Measurements from ENCODE around the gene ZFP62. TPM values are rescaled to one million over a fixed set of nuclear protein-coding genes. Genes with fewer than 3 reads are reported as not detected.

ZFP62 gene
- total and polyA plus RNA-seq, 7 donors, result 6.0 to 25.6 (median 11.7) TPM

DNA sequence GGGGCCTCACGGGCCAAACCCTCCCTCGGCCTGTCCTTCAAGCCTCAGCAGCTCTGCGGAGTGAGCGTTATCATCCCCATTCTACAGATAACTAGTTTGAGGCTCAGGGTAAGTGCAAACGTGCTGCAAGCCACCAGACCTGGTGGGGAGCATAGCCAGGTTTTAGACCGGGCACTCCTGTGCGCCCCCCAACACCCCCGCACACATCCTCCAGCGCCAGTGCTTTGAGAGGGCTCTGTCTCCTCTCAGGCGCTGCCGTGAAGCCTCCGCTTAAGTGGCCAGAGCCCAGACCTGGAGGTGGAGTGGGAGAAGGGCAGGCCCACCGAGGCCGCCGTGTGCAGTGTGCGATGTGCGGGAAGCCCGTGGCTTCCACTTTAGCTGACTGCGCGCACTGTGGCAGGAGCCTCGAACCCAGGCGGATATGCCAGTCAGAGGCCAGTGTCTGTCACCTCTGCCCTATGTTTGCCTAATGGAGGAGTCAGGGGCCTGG, 56.9 kb downstream of the ZFP62 start:
- Histone ChIP-seq H3K27ac (peak overlapping the region; percentile 99), H3K4me3 (peak overlapping the region; percentile 100), H3K4me1 (peaks cover 89% of the 10 kb centered on the region), H3K27me3 (ENCODE audit: insufficient read depth in 3 of 3, low read length in 2 of 3) (no peaks in the 10 kb centered on the region), H3K9me3 (no peaks in the 10 kb centered on the region), H3K36me3 (ENCODE audit: insufficient read depth in 1 of 2, low read depth in 1 of 2) (peaks cover 3 to 18% of the 10 kb centered on the region in 2 donors)
- DNase-seq (no peak), ATAC-seq (no peak)
- intact Hi-C loops (cut with DNase I), result loop anchor here (5.0 to 10.0 kb wide), 2 partner anchors 58 to 381 kb away; partner anchors contain the start of gene ZFP62 (in 1 of the 2)
- 81 to 86% (median 85%) methylated on average over 22 of the region's 22 CpGs for WGBS, 3 donors
- TF ChIP-seq, protein P1, sequence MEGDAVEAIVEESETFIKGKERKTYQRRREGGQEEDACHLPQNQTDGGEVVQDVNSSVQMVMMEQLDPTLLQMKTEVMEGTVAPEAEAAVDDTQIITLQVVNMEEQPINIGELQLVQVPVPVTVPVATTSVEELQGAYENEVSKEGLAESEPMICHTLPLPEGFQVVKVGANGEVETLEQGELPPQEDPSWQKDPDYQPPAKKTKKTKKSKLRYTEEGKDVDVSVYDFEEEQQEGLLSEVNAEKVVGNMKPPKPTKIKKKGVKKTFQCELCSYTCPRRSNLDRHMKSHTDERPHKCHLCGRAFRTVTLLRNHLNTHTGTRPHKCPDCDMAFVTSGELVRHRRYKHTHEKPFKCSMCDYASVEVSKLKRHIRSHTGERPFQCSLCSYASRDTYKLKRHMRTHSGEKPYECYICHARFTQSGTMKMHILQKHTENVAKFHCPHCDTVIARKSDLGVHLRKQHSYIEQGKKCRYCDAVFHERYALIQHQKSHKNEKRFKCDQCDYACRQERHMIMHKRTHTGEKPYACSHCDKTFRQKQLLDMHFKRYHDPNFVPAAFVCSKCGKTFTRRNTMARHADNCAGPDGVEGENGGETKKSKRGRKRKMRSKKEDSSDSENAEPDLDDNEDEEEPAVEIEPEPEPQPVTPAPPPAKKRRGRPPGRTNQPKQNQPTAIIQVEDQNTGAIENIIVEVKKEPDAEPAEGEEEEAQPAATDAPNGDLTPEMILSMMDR (IDR thresholded peaks at IDR 0.05), result no peak

DNA sequence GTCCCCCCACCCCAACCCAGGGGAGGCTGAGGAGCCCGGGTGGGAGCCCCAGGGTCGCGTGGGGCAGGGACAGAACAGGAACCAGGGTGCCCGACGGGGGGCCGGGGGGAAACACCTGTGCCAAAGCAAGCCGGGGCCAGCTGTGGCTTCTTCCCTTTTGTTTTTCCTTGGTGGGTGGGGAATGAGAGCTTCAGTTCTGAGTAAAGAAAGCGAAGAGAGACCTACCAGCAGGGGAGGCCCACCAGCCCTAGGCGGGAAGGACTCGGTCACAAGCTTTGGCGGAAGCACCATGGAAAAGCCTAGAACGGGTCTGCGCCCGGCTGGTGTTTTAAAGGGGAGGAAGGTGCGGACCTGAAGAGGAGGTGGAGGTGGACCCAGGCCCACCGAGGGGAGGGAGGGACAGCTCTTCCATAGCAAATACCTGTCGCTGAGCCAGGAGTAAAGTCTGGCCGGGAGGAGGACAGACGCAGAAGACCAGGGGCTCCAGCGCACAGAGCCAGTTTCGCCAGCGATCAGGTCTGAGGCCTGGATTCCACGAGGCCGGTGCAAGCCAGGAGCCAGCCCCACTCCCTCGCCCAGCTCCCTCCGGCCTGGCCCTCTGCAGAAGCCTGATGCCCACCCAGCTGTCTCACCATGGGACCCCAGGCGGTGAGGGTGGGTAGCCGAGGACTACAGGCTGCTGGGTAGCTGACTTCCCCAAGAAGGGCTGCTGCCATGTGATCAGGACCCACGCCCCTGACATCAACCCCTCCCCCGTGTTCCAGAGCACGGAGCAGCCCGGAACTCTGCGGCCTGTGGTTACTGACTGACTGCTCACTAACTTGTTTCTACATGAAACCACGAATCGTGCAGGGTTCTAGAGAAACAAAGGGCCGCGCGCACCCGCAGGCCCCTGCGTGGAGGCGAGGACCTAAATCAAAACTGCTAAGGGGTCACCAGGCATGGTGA, 57.6 kb downstream of the ZFP62 start:
- TF ChIP-seq, protein P1 (IDR thresholded peaks at IDR 0.05), result no peak
- no peaks in the 10 kb centered on the region for H3K27me3 ChIP-seq (ENCODE audit: insufficient read depth in 3 of 3, low read length in 2 of 3)
- peak in 1 of 4 donors; percentile 13 for ATAC-seq
- H3K27ac ChIP-seq, result peak overlapping the region; percentile 99
- DNase-seq, result peak; percentile 72 to 84
- peaks cover 3 to 16% of the 10 kb centered on the region in 2 donors for H3K36me3 ChIP-seq (ENCODE audit: insufficient read depth in 1 of 2, low read depth in 1 of 2)
- intact Hi-C loops (cut with DNase I), result loop anchor here (5.0 to 10.0 kb wide), 2 partner anchors 59 to 381 kb away; partner anchors contain the start of gene ZFP62 (in 1 of the 2)
- H3K4me1 ChIP-seq, result peaks cover 89% of the 10 kb centered on the region
- H3K9me3 ChIP-seq, result no peaks in the 10 kb centered on the region
- WGBS, 3 donors, result 37 to 40% (median 37%) methylated on average over 41 of the region's 41 CpGs
- H3K4me3 ChIP-seq, result peak overlapping the region; percentile 100

DNA sequence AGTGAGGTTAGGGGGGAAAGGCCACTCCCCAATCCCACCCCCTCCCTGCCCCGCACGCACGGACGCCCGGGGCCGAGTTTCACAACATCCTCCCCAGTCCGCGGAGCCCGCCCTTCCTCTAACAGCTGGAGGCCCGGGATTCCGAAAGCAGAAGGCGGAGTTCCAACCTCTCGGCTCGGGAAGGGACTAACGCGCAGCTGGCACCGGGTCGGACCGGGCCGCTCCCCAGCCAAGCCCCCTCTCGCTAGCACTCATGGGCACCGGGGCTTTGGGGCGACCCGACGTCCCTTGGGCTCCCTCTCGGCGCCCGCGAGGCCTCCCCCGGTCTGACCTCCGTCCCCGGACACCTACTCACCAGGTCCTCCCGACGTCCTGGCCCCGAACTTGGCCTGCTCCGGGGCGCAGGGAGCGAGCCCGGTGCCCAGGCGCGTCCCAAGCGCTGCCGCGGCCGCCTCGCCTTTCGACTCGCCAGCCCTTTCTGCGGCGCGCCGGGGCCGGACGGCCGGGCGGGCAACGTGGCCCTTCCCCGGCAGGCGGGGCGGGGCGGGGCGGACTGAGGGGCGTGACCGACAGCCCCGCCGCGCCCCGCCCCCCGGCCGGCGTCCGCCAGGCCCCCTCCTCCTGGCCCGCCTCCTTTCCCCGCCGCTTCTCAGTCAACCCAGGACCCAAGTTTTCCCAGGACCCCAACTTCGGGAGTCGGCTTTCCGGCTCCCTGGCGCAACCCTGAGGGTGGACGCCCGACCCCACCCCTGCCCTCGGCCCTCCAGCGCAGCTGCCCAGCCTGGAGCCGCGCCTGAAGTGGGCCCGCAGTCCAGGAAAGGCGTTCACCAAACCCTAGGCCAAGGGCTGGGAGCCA, 58.5 kb downstream of the ZFP62 start, which contains the start of gene MGAT1:
Gene MGAT1 (minus strand): TSS at position 482 of the 856 bp plus-strand sequence. CDS start 9,835 bp downstream, outside the sequence.
- DNase-seq, result peak; percentile 92 to 95
- Histone ChIP-seq H3K36me3 (ENCODE audit: insufficient read depth in 1 of 2, low read depth in 1 of 2) (peaks cover 3 to 8% of the 10 kb centered on the region in 2 donors), H3K9me3 (no peaks in the 10 kb centered on the region), H3K27me3 (ENCODE audit: insufficient read depth in 3 of 3, low read length in 2 of 3) (no peaks in the 10 kb centered on the region), H3K4me3 (peak within 1 kb of the TSS; percentile 100), H3K27ac (peak within 1 kb of the TSS; percentile 99), H3K4me1 (peaks cover 89% of the 10 kb centered on the region)
- TF ChIP-seq, protein P1 (IDR thresholded peaks at IDR 0.05), result no peak
- 0 to 2% (median 1%) methylated on average over 46 to 87 of the region's 87 CpGs for WGBS, 3 donors
- ATAC-seq, result peak; percentile 88 to 90 (median 90)
- intact Hi-C loops (cut with DNase I), result loop anchor here (5.0 to 10.0 kb wide), 2 partner anchors 60 to 382 kb away; partner anchors contain the start of gene ZFP62 (in 1 of the 2)

DNA sequence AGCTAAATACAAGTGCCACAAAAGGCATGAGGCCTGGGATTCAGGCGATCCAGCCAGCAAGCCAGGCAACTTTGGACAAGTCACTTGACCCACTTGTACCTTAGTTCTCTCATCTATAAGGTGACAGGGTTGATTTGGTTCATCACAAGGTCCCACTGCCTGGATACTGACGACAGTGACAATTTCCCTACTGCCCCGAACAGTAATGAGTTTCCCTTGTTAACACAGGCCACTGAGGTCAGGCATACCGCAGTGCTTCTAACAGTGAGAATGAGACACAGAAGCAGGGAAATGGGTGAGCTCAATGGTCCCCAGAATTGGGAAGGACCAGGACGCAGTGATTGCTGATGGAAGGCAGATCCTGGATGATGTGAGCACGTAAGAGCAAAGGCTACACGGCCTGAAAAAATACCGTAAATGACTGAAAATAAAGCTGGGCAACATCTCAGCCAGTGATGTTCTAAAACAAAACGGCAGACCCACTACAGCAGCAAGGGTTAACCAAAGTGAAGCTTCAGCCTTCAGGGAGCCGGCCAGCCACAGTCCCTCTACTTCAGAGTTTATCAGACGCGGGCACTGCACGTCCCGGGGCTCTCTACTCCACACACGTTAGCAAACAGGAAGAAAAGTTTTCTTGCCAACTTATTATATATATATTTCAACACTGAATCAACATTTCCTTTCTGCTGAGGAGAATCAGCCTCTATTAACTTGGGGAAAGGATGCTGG, 59.3 kb downstream of the ZFP62 start:
- DNase-seq (no peak), ATAC-seq (peak; percentile 0 to 20 (median 2))
- peaks cover 3 to 4% of the 10 kb centered on the region in 2 donors for H3K36me3 ChIP-seq (ENCODE audit: insufficient read depth in 1 of 2, low read depth in 1 of 2)
- H3K27ac ChIP-seq, result peak overlapping the region; percentile 99
- intact Hi-C loops (cut with DNase I), result loop anchor here (5.0 to 10.0 kb wide), 2 partner anchors 61 to 383 kb away; partner anchors contain the start of gene ZFP62 (in 1 of the 2)
- no peaks in the 10 kb centered on the region for H3K27me3 ChIP-seq (ENCODE audit: insufficient read depth in 3 of 3, low read length in 2 of 3)
- WGBS, 3 donors, result 12 to 17% (median 13%) methylated on average over 15 of the region's 15 CpGs
- TF ChIP-seq, protein P1 (IDR thresholded peaks at IDR 0.05), result no peak
- peak overlapping the region; percentile 100 for H3K4me3 ChIP-seq
- H3K4me1 ChIP-seq, result peaks cover 86% of the 10 kb centered on the region
- no peaks in the 10 kb centered on the region for H3K9me3 ChIP-seq

Data from psoas muscle (tissue), 8 donors.